HG03097 (cell line): ENCODE results near the gene EML5.
"Not testable (repeated sequence)": the region's sequence is repeated elsewhere in the genome, so short reads cannot be mapped to it uniquely, and the experiment has no call there.

ENCODE experiments used
- ATAC-seq: cut with Tn5 transposase; IDR thresholded peaks from one replicate; pipeline ENCODE4 v1.9.1; 2021; ENCODE audit not compliant: unreplicated experiment, low FRiP score

The EML5 gene

DNA sequence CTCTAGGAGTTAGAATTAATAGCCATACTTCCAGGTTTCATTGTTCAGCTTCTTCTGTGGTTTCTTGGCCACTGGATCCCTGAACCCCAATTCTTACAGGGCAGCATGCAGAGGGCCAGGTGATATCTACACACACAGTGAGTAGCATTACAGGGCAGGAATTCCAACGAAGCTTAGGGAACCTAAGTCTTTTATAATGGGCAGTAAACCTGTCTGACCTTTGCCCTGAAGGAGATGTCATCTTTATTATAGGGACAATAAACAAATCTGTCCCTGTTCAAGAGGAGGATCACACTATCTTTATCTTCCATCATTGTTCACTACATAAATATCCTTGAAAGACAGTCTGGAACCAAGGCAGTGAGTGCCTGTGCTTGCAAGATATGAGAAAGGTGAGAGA, 11.7 kb upstream of the EML5 start:
- ATAC-seq = no peak

- no peak for ATAC-seq
Measured at GRCh38 chr14:88804035-88804434, 11.3 kb upstream of the EML5 start.

DNA sequence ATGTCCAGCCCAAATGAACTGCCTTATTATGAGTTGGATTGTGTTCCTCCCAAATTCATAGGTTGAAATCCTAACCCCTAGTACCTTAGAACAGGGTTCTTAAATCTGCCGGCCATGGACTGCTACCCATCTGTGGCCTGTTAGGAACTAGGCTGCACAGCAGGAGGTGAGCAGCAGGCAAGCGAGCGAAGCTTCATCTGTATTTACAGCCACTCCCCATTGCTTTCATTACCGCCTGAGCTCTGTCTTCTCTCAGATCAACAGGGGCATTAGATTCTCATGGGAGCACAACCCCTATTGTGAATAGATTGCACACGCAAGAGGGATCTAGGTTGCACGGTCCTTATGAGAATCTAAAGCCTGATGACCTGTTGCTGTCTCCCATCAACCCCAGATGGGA, 9.8 kb upstream of the EML5 start:
- no peak for ATAC-seq

DNA sequence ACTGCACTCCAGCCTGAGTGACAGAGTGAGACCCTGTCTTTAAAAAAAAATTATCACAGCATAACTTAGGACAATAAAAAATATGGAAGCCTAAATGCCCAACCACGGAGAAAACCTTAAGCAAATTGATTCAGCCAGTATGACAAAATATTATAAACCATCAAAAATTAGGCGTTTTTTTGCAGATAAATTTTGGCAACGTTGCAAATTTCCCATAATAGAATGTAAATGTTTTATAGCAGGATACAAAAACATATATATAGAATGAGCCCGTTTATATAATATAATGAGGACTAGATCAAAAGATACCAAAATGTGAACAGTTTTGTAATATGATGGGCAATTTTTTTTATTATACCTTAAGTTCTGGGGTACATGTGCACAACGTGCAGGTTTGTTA, 6.8 kb upstream of the EML5 start:
- ATAC-seq = no peak

DNA sequence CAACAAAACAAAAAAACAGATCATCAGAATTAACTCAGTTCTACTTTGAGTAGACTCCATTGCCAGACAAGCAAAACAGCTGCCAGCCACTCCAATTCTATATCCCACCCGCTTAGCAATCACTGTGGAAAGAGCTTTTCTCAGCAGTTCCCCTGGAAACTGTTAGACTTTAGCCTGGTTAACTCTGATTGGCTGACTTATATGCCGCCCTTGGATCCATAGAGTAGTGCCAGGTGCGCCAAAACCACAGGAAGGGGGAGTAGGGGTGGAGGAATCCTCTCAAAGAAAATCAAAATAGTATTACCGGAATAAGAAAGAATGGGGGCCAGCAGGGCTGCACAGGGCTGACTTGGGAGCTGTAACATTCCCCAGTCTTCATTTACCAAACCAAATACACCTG, 5.4 kb upstream of the EML5 start:
- no peak for ATAC-seq

- no peak for ATAC-seq
Measured at GRCh38 chr14:88793259-88793625, 489 bp upstream of the EML5 start.

DNA sequence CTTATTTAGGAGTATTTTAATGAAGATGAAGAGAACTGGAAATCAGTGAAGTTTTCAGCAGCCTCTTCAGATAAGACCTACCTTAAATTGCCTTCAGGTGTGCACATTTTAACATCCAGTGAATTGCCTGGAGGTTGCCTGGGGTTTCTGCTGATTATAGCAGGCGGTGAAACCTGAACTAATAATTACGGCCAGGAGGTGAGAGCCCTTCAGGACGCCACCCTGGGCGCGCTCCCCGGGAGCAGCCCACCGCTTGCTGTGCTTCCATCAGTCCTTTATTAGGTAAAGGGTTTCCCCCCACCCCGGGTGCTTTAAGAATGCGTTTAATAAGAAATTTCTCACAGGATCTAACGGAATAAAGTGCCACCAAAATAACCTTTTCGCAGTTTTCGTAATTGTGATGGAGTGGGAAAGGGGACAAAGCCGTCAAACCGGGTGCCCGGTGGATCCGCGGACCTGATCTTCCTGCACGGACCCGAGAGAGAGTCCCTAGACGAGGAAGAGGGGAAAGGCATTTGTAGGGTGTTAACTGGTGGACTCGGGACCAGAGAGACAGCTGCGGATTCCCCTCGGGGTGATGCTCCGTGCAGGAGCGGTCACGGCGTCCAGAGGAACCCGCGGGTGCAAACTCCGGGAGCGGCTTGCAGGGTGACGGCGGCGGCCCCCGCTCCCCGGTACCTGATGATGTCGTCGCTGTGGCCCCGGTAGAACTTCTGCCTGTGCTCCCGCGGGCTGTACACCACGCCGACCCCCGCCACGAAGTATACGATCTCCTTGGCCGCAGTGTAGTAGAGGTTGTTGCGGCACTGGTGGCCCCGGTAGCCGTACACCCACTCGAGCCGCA, 902 bp downstream of the EML5 start:
- ATAC-seq = no peak

GRCh38 chr14:88791252-88791621, 1.5 kb downstream of the EML5 start:
- no peak for ATAC-seq

DNA sequence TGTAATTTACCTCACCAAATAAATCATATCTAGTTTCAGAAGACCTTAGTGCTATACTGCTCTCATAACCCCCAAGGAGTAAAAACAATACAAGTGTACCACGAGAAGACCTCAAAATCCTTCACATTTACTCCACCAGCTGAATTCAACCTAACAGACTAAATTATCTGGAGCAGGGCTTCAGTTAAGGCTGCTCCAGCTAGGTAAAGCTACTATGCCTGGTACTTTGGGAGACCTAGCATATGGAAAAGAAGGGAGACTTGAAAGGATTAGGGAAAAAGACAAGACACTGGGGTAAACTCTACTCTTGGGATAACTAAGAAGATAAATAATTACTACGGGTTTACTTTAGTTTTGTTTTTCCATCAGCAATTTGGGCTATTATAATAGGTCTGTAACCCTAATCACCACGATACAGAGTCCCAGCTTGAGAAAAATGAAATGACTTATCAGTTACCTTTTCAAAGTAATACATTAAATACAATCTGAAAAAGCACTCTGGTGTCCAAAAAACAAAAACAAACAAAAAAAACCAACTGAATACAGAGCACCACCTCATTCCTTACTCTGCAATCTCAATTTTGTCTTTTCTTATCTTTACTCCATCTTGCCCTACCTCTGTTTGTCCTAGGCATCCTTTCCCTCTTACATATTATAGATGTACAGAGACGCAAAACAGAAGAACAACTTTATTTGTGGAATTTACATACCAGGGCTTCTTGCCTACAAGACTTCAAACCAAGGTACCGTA, 2.1 kb downstream of the EML5 start:
- ATAC-seq = no peak

GRCh38 chr14:88789573-88789972, 3.2 kb downstream of the EML5 start:
- ATAC-seq = not testable (repeated sequence)

DNA sequence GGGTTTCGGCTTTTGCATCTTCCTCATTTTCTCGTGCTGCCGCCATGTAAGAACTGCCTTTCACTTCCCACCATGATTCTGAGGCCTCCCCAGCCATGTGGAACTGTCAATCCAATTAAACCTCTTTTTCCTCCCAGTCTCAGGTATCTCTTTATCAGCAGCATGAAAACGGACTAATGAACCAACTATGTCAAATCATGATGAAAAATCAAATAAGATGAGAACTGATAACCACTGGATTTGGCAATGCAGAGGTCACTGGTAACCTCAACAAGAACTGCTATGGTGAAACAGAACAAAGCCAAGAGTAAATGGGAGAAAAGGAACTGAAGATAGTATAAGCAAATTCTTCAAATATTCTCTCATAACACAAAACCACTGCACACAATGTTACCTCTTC, 6.0 kb downstream of the EML5 start:
- no peak for ATAC-seq

GRCh38 chr14:88785911-88786310, 6.8 kb downstream of the EML5 start:
- ATAC-seq = no peak

DNA sequence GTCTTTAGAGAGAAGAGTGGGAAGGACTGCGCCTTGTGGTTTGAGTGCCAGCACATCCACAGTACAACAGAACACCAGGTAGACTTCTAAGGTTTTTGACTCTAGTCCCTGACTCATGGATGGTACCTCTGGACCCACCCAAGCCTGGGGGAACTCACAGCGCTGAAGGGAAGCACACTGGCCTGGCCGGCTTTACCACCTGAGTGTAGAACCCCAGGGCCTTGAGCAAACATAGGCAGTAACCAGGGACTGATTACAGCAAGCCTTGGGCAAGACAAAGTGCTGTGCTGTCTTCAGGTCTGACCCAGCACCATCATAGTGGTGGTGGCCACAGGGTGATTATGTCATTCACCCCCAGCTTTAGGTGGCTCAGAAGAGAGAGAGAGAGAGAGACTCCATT, 17.2 kb downstream of the EML5 start:
- ATAC-seq = no peak

GRCh38 chr14:88770736-88771135, 22.0 kb downstream of the EML5 start:
- ATAC-seq = no peak

DNA sequence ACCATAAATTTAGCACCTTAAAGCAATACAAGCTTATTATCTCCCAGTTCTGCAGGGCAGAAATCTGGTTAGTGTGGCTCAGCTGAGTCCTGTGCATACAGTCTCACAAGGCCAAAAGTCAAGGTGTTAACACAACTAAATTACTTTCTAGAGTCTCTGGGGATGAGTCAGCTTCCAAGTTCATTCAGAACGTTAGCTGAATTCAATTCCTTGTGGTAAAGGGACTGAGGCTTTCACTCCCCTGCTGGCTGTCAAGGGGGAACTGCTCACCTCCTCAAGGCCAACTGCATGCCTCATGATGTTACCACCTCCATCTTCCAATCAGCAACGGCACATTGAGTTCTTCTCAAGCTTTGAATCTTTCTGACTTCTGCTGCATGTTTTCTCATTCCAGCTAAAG, 27.6 kb downstream of the EML5 start:
- no peak for ATAC-seq

GRCh38 chr14:88753873-88754272, 38.9 kb downstream of the EML5 start:
- ATAC-seq = no peak

DNA sequence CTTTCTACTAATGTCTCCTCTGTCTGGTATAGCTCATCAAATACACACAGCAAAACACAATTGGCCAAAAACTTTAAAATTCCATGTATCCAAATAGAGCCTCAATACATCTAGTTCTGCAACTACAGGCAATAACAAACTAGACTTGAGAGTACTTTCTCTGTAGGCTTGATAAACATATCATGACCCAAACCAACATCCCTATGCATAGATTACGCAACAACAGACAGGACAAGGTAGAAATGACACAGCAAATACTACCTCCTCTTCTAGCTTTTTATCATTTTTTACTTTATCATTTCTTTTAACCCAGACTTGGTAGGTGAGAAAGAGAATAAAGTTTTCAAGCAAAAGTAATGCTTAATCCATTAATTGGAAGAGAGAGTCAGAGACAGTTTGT, 41.8 kb downstream of the EML5 start:
- ATAC-seq = no peak

DNA sequence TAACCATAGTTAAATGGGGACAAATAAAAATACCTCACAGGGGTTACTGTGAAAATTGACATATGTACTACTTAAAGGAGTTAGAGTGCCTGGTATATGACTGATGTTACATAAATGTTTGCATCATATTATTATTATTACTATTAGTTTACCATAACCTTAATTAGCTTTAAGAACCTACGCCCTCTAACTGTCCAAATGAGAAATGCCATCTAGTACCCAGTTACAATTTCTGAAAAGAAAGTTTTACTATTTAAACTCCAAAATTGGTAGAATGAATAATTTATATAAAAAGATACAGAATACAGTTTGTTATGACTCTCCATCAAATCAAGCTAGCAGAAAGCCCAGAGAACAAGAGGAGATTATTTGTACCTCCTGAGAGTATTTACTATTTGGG, 42.3 kb downstream of the EML5 start:
- no peak for ATAC-seq

DNA sequence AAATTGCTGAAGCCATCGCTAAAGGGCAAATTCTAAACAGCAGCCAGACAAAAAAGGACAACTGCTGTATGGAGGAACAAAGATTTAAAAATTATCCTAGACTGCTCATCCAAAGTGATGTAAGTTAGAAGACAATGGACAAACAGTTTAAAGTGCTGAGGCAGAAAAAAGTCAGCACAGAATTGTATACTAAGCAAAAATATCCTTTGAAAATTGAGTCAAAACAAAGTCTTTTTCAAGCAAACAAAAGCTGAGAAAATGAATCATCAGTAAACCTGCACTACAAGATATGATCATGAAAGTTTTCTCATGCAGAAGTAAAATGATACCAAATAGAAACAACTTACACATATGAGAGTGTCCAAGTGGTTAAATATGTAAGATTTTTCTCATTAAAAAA, 43.6 kb downstream of the EML5 start:
- no peak for ATAC-seq

DNA sequence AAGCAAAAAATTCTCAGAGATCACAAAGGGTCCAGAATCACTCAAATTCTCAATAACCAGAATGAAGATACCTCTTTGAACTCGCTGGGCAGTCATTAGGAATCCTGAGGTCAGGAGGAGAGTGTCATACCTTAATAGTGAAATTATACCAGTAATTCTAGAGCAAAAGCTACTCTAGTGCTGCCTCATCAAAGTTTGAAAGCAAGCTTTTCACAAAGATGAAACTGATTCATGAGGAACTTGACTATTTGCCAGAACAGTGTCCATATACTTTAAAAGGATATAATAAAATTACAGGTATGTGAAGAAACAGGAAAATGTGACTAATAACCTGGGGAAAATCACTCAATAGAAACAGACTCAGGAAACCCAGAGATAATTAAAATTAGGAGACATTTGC, 44.5 kb downstream of the EML5 start:
- ATAC-seq = no peak

GRCh38 chr14:88746052-88746451, 46.7 kb downstream of the EML5 start:
- ATAC-seq = no peak

GRCh38 chr14:88737245-88737644, 55.5 kb downstream of the EML5 start:
- no peak for ATAC-seq
